GM12874 (cell line): Measurements from ENCODE around the gene MIDN.

Experiments
- TF ChIP-seq, protein P1 (sequence below): IDR thresholded peaks from 2 replicates; pipeline ENCODE4 v1.5.1; 2011; ENCODE audit warnings: low read depth, mild to moderate bottlenecking, control low read depth, low read length, moderate library complexity; ENCODE audit not compliant: insufficient read depth

The MIDN gene

GRCh38 chr19:1232652-1233072 lies 15.7 kb upstream of the MIDN start:
- TF ChIP-seq, protein P1, sequence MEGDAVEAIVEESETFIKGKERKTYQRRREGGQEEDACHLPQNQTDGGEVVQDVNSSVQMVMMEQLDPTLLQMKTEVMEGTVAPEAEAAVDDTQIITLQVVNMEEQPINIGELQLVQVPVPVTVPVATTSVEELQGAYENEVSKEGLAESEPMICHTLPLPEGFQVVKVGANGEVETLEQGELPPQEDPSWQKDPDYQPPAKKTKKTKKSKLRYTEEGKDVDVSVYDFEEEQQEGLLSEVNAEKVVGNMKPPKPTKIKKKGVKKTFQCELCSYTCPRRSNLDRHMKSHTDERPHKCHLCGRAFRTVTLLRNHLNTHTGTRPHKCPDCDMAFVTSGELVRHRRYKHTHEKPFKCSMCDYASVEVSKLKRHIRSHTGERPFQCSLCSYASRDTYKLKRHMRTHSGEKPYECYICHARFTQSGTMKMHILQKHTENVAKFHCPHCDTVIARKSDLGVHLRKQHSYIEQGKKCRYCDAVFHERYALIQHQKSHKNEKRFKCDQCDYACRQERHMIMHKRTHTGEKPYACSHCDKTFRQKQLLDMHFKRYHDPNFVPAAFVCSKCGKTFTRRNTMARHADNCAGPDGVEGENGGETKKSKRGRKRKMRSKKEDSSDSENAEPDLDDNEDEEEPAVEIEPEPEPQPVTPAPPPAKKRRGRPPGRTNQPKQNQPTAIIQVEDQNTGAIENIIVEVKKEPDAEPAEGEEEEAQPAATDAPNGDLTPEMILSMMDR: no peak

DNA sequence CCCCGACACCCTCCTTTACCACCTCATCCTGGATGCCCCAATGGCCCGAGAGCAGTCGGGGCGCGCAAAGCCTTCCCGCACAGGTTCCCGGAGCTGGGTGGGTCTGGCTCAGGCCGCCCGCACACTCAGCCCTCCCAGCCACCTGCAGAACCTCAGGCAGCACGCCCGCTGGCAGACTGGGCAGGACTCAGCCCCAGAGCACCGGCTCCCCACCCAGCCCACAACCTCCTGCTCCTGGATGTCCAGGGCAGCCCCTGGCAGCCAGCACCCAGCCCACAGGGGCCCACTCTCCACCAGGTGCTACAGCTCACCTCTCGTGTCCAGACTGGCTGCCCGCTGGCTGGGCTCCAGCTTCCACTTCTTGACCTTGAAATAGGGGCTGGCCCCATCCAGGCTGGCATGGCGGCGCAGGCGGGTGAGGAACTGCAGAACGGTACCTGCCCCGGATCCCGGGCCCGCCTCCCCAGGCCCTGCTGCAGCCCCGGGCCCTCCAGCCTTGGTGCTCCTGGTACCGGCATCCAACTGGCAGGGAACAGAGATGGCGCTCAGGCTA lies 15.2 kb upstream of the MIDN start:
- TF ChIP-seq, protein P1: no peak

GRCh38 chr19:1234051-1234954 lies 14.1 kb upstream of the MIDN start:
- TF ChIP-seq, protein P1: no peak

DNA sequence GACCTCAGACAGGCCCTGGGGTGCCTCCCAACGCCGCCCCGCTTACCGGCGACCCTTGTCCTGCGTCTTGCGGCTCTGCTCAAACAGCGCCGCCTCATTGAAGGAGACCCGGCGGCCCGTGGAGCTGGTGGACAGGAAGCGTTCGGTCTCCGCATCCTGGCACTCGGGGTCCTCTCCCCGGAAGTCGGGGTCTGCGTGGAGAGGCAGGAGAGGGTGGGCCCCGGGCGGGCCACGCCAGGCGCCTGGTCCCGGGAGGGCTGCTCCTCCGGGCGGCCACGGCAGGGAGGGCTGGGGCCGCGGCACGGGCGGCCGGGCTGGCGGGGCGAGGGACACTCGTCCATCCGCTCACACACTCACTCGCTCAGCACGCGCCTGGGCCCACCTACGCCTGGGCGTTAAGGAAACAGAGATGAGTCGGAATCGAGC lies 13.4 kb upstream of the MIDN start:
- TF ChIP-seq, protein P1: no peak

- TF ChIP-seq, protein P1: no peak
These were observed 12.5 kb upstream of the MIDN start for GRCh38 chr19:1235625-1236538.

DNA sequence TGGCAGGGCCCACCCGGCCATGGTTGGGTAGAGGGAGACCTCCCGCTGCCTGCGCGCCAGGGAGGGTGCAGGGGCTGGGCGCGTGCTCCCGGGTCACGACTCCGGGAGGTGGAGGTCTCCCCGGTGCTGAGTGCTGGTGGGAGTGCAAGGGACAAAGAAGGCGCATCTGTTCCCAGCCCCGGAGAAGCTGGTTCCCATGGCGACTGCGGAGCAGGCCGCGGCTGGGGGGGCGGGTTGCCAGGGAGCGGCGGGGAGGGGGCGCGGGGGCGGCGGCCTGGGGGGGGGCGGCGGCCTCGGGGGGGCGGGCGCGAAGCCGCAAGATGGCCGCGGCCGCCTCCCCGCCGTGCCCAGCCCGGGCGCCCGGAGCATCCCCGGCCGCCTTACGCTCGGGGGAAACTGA lies 11.8 kb upstream of the MIDN start:
- TF ChIP-seq, protein P1: no peak
